Fibroblast of skin of scalp (primary cell): ENCODE data around the gene SOBP.

Experiments used
- DNase-seq: peaks from one replicate; pipeline ENCODE4 v3.0.0-alpha.2; 2013

The SOBP gene

GRCh38 chr6:107554918-107555317, 65.0 kb downstream of the SOBP start:
- no peak for DNase-seq

- no peak for DNase-seq
These were observed 65.5 kb downstream of the SOBP start for GRCh38 chr6:107555449-107555848.

- DNase-seq: no peak
These were observed 66.2 kb downstream of the SOBP start for GRCh38 chr6:107556082-107556481.

GRCh38 chr6:107557698-107558097, 67.8 kb downstream of the SOBP start:
- no peak for DNase-seq

- peak; percentile 66 for DNase-seq
These were observed 70.7 kb downstream of the SOBP start for GRCh38 chr6:107560657-107561056.

- no peak for DNase-seq
These were observed 71.4 kb downstream of the SOBP start for GRCh38 chr6:107561306-107561705.

- DNase-seq: no peak
These were observed 74.0 kb downstream of the SOBP start for GRCh38 chr6:107563694-107564588.

GRCh38 chr6:107564589-107564951, 74.7 kb downstream of the SOBP start:
- no peak for DNase-seq

- DNase-seq: no peak
These were observed 75.3 kb downstream of the SOBP start for GRCh38 chr6:107565165-107565723.

GRCh38 chr6:107567643-107568042, 77.7 kb downstream of the SOBP start:
- no peak for DNase-seq

- no peak for DNase-seq
These were observed 79.6 kb downstream of the SOBP start for GRCh38 chr6:107569473-107569872.

GRCh38 chr6:107571354-107571753, 81.4 kb downstream of the SOBP start:
- DNase-seq: no peak

GRCh38 chr6:107572886-107573285, 83.0 kb downstream of the SOBP start:
- DNase-seq: no peak

GRCh38 chr6:107574856-107575255, 84.9 kb downstream of the SOBP start:
- DNase-seq: no peak

GRCh38 chr6:107576852-107577251, 86.9 kb downstream of the SOBP start:
- peak; percentile 31 for DNase-seq

GRCh38 chr6:107578642-107579341, 88.9 kb downstream of the SOBP start:
- DNase-seq: no peak

GRCh38 chr6:107579456-107580056, 89.6 kb downstream of the SOBP start:
- no peak for DNase-seq

GRCh38 chr6:107582086-107582485, 92.2 kb downstream of the SOBP start:
- no peak for DNase-seq

GRCh38 chr6:107584726-107585125, 94.8 kb downstream of the SOBP start:
- DNase-seq: no peak

GRCh38 chr6:107585815-107586435, 96.0 kb downstream of the SOBP start:
- DNase-seq: no peak

GRCh38 chr6:107587451-107587850, 97.5 kb downstream of the SOBP start:
- no peak for DNase-seq

GRCh38 chr6:107589199-107589598, 99.3 kb downstream of the SOBP start:
- DNase-seq: no peak

- no peak for DNase-seq
These were observed 100.0 kb downstream of the SOBP start for GRCh38 chr6:107589934-107590333.
